Smooth muscle cell (in vitro differentiated cells): ENCODE data around the gene PTPRG. TPM values are rescaled to one million over a fixed set of nuclear protein-coding genes. Genes with fewer than 3 reads are reported as not detected.

Experiments used
- DNase-seq: peaks from one replicate; lab custom pipeline; 2025; ENCODE audit not compliant: unreplicated experiment; lab: John Stamatoyannopoulos, UW
- H2AFZ ChIP-seq: fragments of 200-600 bp; sonication (generic); 2 replicates; pipeline ENCODE4 v1.6.0; 2016; ENCODE audit warnings: antibody characterized with exemption, low read depth, mild to moderate bottlenecking
- H3F3A ChIP-seq: fragments of 200-600 bp; sonication (generic); 2 replicates; pipeline ENCODE4 v1.6.0; 2017; ENCODE audit warnings: antibody characterized with exemption, low read depth
- H3K27ac ChIP-seq: fragments of 200-600 bp; sonication (generic); 2 replicates; pipeline ENCODE4 v1.5.1; 2016; ENCODE audit warnings: low read depth, mild to moderate bottlenecking
- H3K27me3 ChIP-seq: fragments of 200-600 bp; sonication (generic); 2 replicates; pipeline ENCODE4 v1.6.1; 2016; ENCODE audit warnings: low read depth, mild to moderate bottlenecking
- H3K36me3 ChIP-seq: fragments of 200-600 bp; sonication (generic); 2 replicates; pipeline ENCODE4 v1.5.1; 2016; ENCODE audit warnings: low read depth
- H3K4me1 ChIP-seq: fragments of 200-600 bp; sonication (generic); 2 replicates; pipeline ENCODE4 v1.5.1; 2016; ENCODE audit warnings: low read depth
- H3K4me2 ChIP-seq: fragments of 200-600 bp; sonication (generic); 2 replicates; pipeline ENCODE4 v1.6.0; 2016; ENCODE audit warnings: mild to moderate bottlenecking
- H3K4me3 ChIP-seq: fragments of 200-600 bp; sonication (generic); 2 replicates; pipeline ENCODE4 v1.5.1; 2016; ENCODE audit warnings: mild to moderate bottlenecking
- H3K79me2 ChIP-seq: fragments of 200-600 bp; sonication (generic); 2 replicates; pipeline ENCODE4 v1.6.0; 2016; ENCODE audit warnings: low read depth, mild to moderate bottlenecking
- H3K9ac ChIP-seq: fragments of 200-600 bp; sonication (generic); 2 replicates; pipeline ENCODE4 v1.6.0; 2016; ENCODE audit warnings: low read depth
- H3K9me3 ChIP-seq: fragments of 200-600 bp; sonication (generic); replicated peaks from 2 replicates; pipeline ENCODE4 v1.5.1; 2016; ENCODE audit warnings: low read depth
- H4K20me1 ChIP-seq: fragments of 200-600 bp; sonication (generic); 2 replicates; pipeline ENCODE4 v1.6.0; 2016; ENCODE audit warnings: low read depth
- CTCF ChIP-seq: fragments of 200-600 bp; sonication (generic); IDR thresholded peaks from 2 replicates; pipeline ENCODE4 v1.5.1; 2017; ENCODE audit warnings: borderline replicate concordance, mild to moderate bottlenecking, antibody characterized with exemption; ENCODE audit not compliant: insufficient read depth, poor library complexity, severe bottlenecking
- WGBS: methylation state at CpG from one replicate; pipeline ENCODE4 v1.1.7; 2016; ENCODE audit warnings: low lambda C conversion rate; 5-methylcytosine and 5-hydroxymethylcytosine counted together
- polyA plus RNA-seq: library from polyadenylated mRNA; unstranded; fragments of >200 nt; fragmentation: Nextera tagmentation; extraction: Ambion mirVana; gene quantifications from 2 replicates; pipeline ENCODE4 v1.2.1, GENCODE V29; 2016
- total RNA-seq: library from RNA; depleted of rRNA; stranded (reverse); fragments of >200 nt; gene quantifications from 2 replicates; pipeline ENCODE4 v1.2.3, GENCODE V29; 2014

PTPRG gene
- total and polyA plus RNA-seq, 2 experiments from 2014 or later, result 21.2 to 87.3 TPM

- no peaks in the 10 kb centered on the region for H3K36me3 ChIP-seq
- H3K4me3 ChIP-seq, result no peak overlapping the region
- H2AFZ ChIP-seq, result no peak overlapping the region
- H4K20me1 ChIP-seq, result peaks cover 50% of the 10 kb centered on the region
- no peaks in the 10 kb centered on the region for H3K27me3 ChIP-seq
- H3F3A ChIP-seq, result no peaks in the 10 kb centered on the region
- no peaks in the 10 kb centered on the region for H3K4me1 ChIP-seq
- WGBS, result 100% methylated on average over 1 of the region's 1 CpG
- no peak for TF ChIP-seq CTCF
- H3K27ac ChIP-seq, result no peak overlapping the region
- no peaks in the 10 kb centered on the region for H3K9me3 ChIP-seq
- no peaks in the 10 kb centered on the region for H3K79me2 ChIP-seq
- H3K4me2 ChIP-seq, result no peak overlapping the region
- H3K9ac ChIP-seq, result no peak overlapping the region
- DNase-seq, result no peak
Measured at GRCh38 chr3:62096521-62096920, 535.1 kb downstream of the PTPRG start.

GRCh38 chr3:62097121-62097520, 535.8 kb downstream of the PTPRG start:
- Histone ChIP-seq H3K4me1 (no peaks in the 10 kb centered on the region), H3K4me3 (no peak overlapping the region), H3K27me3 (no peaks in the 10 kb centered on the region), H3K4me2 (no peak overlapping the region), H4K20me1 (peaks cover 47% of the 10 kb centered on the region), H3F3A (no peaks in the 10 kb centered on the region), H3K9me3 (no peaks in the 10 kb centered on the region), H2AFZ (no peak overlapping the region), H3K9ac (no peak overlapping the region), H3K27ac (no peak overlapping the region), H3K36me3 (no peaks in the 10 kb centered on the region), H3K79me2 (no peaks in the 10 kb centered on the region)
- 93% methylated on average over 9 of the region's 9 CpGs for WGBS
- no peak for DNase-seq
- no peak for TF ChIP-seq CTCF

- TF ChIP-seq CTCF, result no peak
- Histone ChIP-seq H4K20me1 (peaks cover 46% of the 10 kb centered on the region), H3K27ac (no peak overlapping the region), H3K9me3 (no peaks in the 10 kb centered on the region), H2AFZ (no peak overlapping the region), H3F3A (no peaks in the 10 kb centered on the region), H3K79me2 (no peaks in the 10 kb centered on the region), H3K4me1 (no peaks in the 10 kb centered on the region), H3K4me3 (no peak overlapping the region), H3K4me2 (no peak overlapping the region), H3K36me3 (no peaks in the 10 kb centered on the region), H3K9ac (no peak overlapping the region), H3K27me3 (no peaks in the 10 kb centered on the region)
- no peak for DNase-seq
- WGBS, result 74% methylated on average over 4 of the region's 4 CpGs
Measured at GRCh38 chr3:62098646-62099365, 537.4 kb downstream of the PTPRG start.

- H3K4me1 ChIP-seq, result no peaks in the 10 kb centered on the region
- no peak overlapping the region for H2AFZ ChIP-seq
- H3K27me3 ChIP-seq, result no peaks in the 10 kb centered on the region
- no peak for TF ChIP-seq CTCF
- H3F3A ChIP-seq, result no peaks in the 10 kb centered on the region
- H3K4me3 ChIP-seq, result no peak overlapping the region
- no peak overlapping the region for H3K27ac ChIP-seq
- H3K9me3 ChIP-seq, result no peaks in the 10 kb centered on the region
- H3K4me2 ChIP-seq, result no peak overlapping the region
- peaks cover 34% of the 10 kb centered on the region for H4K20me1 ChIP-seq
- DNase-seq, result no peak
- no peak overlapping the region for H3K9ac ChIP-seq
- no peaks in the 10 kb centered on the region for H3K79me2 ChIP-seq
- H3K36me3 ChIP-seq, result no peaks in the 10 kb centered on the region
- WGBS, result 72% methylated on average over 7 of the region's 7 CpGs
Measured at GRCh38 chr3:62100282-62100989, 539.1 kb downstream of the PTPRG start.
